Natural killer cell (primary cell): ENCODE data around the gene RTL5. TPM values are rescaled to one million over a fixed set of nuclear protein-coding genes. Genes with fewer than 3 reads are reported as not detected.
"Not testable (repeated sequence)": the region's sequence is repeated elsewhere in the genome, so short reads cannot be mapped to it uniquely, and the experiment has no call there.

Source experiments
- ATAC-seq, 3 donors: fragments of 150-1000 bp in 2 of 3; fragments of 200-7000 bp in 1 of 3; cut with Tn5 transposase; 1 replicate in 1 of 3; 2 replicates in 2 of 3; pipeline ENCODE4 v1.10.0; 2021; ENCODE audit warnings: mild to moderate bottlenecking in 2 of 3, moderate library complexity in 2 of 3
- DNase-seq, 2 donors: peaks; one replicate each; pipeline versions ENCODE4 v3.0.0 to v3.0.0-alpha.2; 2013 to 2021; ENCODE audit warnings: mixed read lengths in 1 of 2
- H3K27ac ChIP-seq: one replicate; pipeline ENCODE4 v1.5.1; 2013; ENCODE audit warnings: mild to moderate bottlenecking, low read length
- H3K27me3 ChIP-seq: one replicate; pipeline ENCODE4 v1.6.1; 2013; ENCODE audit warnings: low read length; ENCODE audit not compliant: control insufficient read depth, insufficient read depth
- H3K36me3 ChIP-seq: one replicate; pipeline ENCODE4 v1.6.1; 2013; ENCODE audit warnings: low read length; ENCODE audit not compliant: control insufficient read depth, insufficient read depth
- H3K4me1 ChIP-seq: one replicate; pipeline ENCODE4 v1.6.1; 2013; ENCODE audit warnings: low read length; ENCODE audit not compliant: control insufficient read depth, insufficient read depth
- H3K4me3 ChIP-seq: one replicate; pipeline ENCODE4 v1.5.1; 2013; ENCODE audit warnings: low read length
- H3K9me3 ChIP-seq: one replicate; pipeline ENCODE4 v1.6.1; 2013; ENCODE audit warnings: low read length; ENCODE audit not compliant: control insufficient read depth, insufficient read depth
- H3K27ac Mint-ChIP-seq, 2 donors: one replicate each; pipeline ENCODE4 v1.8.0; 2022; ENCODE audit warnings: mild to moderate bottlenecking in 2 of 2, mixed read lengths in 2 of 2, moderate library complexity in 1 of 2
- H3K27me3 Mint-ChIP-seq, 2 donors: one replicate each; pipeline ENCODE4 v1.8.0; 2022; ENCODE audit warnings: low read depth in 2 of 2, mixed read lengths in 2 of 2
- H3K36me3 Mint-ChIP-seq: one replicate; pipeline ENCODE4 v1.8.0; 2022; ENCODE audit warnings: mixed read lengths
- H3K4me1 Mint-ChIP-seq, 2 donors: one replicate each; pipeline ENCODE4 v1.8.0; 2022; ENCODE audit warnings: mixed read lengths in 2 of 2
- H3K4me3 Mint-ChIP-seq: one replicate; pipeline ENCODE4 v1.8.0; 2022; ENCODE audit warnings: mild to moderate bottlenecking, moderate library complexity, mixed read lengths
- H3K9me3 Mint-ChIP-seq, 2 donors: one replicate each; pipeline ENCODE4 v1.8.0; 2022; ENCODE audit warnings: mixed read lengths in 2 of 2
- CTCF ChIP-seq: fragments of 200-600 bp; IDR thresholded peaks from one replicate; pipeline ENCODE4 v1.8.0; 2022; ENCODE audit warnings: antibody characterized with exemption
- WGBS: methylation state at CpG from one replicate; pipeline ENCODE4 v1.1.7; 2013; ENCODE audit warnings: missing lambda C conversion rate; ENCODE audit not compliant: insufficient coverage; 5-methylcytosine and 5-hydroxymethylcytosine counted together
- intact Hi-C: fragments of 100-400 bp; cut with micrococcal nuclease; formaldehyde crosslinking; loops from one replicate; pipeline ENCODE4 v1.14.2; 2022
- total RNA-seq, 4 donors: library from RNA; stranded (reverse); fragments of 120-200 nt in 1 of 4; gene quantifications; one replicate each; pipeline versions ENCODE4 v1.2.3 to v1.2.4, GENCODE V29; 2013 to 2022

RTL5 gene
- 1 to 10 TPM; 1.3 to 1.8 (median 1.7) TPM for total RNA-seq
- 0.70 TPM for total RNA-seq (2013)

GRCh38 chrX:72131317-72132294 is at the start of gene RTL5:
Gene RTL5 (minus strand): TSS chrX:72131915.
- H3K4me3 ChIP-seq: peak within 1 kb of the TSS; percentile 42
- peak within 1 kb of the TSS in 1 of 2 donors; percentile 54 for H3K27ac Mint-ChIP-seq
- H3K36me3 ChIP-seq: peaks cover 5% of the 10 kb centered on the region
- ATAC-seq (peak; percentile 78 to 84 (median 81)), DNase-seq (peak; percentile 30 to 71)
- H3K9me3 ChIP-seq: no peaks in the 10 kb centered on the region
- H3K27me3 ChIP-seq: no peaks in the 10 kb centered on the region
- peaks cover 11 to 24% of the 10 kb centered on the region in 2 donors for H3K4me1 Mint-ChIP-seq
- intact Hi-C loops: no loop called here
- H3K27me3 Mint-ChIP-seq: peaks cover 0 to 9% of the 10 kb centered on the region in 2 donors
- TF ChIP-seq CTCF: no peak
- peaks cover 22% of the 10 kb centered on the region for H3K4me1 ChIP-seq
- H3K9me3 Mint-ChIP-seq: no peaks in the 10 kb centered on the region
- WGBS: 1% methylated on average over 105 of the region's 106 CpGs
- H3K4me3 Mint-ChIP-seq: peak within 1 kb of the TSS; percentile 75
- H3K27ac ChIP-seq: no peak within 1 kb of the TSS
- no peaks in the 10 kb centered on the region for H3K36me3 Mint-ChIP-seq

- H3K4me3 ChIP-seq: no peak overlapping the region
- H3K27me3 ChIP-seq: no peaks in the 10 kb centered on the region
- no peaks in the 10 kb centered on the region for H3K27me3 Mint-ChIP-seq
- H3K4me1 ChIP-seq: peaks cover 13% of the 10 kb centered on the region
- intact Hi-C loops: no loop called here
- DNase-seq (no peak), ATAC-seq (no peak)
- peaks cover 5 to 10% of the 10 kb centered on the region in 2 donors for H3K4me1 Mint-ChIP-seq
- no peaks in the 10 kb centered on the region for H3K9me3 ChIP-seq
- no peak overlapping the region for H3K4me3 Mint-ChIP-seq
- WGBS: 25% methylated on average over 1 of the region's 1 CpG
- TF ChIP-seq CTCF: no peak
- peak overlapping the region; percentile 67 for H3K27ac ChIP-seq
- no peaks in the 10 kb centered on the region for H3K36me3 ChIP-seq
- H3K9me3 Mint-ChIP-seq: no peaks in the 10 kb centered on the region
- no peaks in the 10 kb centered on the region for H3K36me3 Mint-ChIP-seq
- no peak overlapping the region for H3K27ac Mint-ChIP-seq
Observed at GRCh38 chrX:72180539-72180938, 48.8 kb upstream of the RTL5 start.

- Mint-ChIP-seq H3K4me1 (peaks cover 0 to 4% of the 10 kb centered on the region in 2 donors), H3K4me3 (no peak overlapping the region), H3K27ac (no peak overlapping the region), H3K9me3 (no peaks in the 10 kb centered on the region), H3K36me3 (no peaks in the 10 kb centered on the region), H3K27me3 (no peaks in the 10 kb centered on the region)
- Histone ChIP-seq H3K27me3 (no peaks in the 10 kb centered on the region), H3K9me3 (no peaks in the 10 kb centered on the region), H3K4me3 (no peak overlapping the region), H3K4me1 (peaks cover 5% of the 10 kb centered on the region), H3K27ac (no peak overlapping the region), H3K36me3 (no peaks in the 10 kb centered on the region)
- ATAC-seq: no peak
- intact Hi-C loops: no loop called here
- 78% methylated on average over 1 of the region's 2 CpGs for WGBS
- no peak for TF ChIP-seq CTCF
- no peak for DNase-seq
Observed at GRCh38 chrX:72176981-72177380, 45.3 kb upstream of the RTL5 start.

- H3K9me3 Mint-ChIP-seq, H3K4me3 ChIP-seq, H3K36me3 ChIP-seq, H3K36me3 Mint-ChIP-seq, H3K4me1 ChIP-seq, intact Hi-C loops, H3K27me3 ChIP-seq, H3K27ac ChIP-seq, H3K4me1 Mint-ChIP-seq, DNase-seq, H3K27me3 Mint-ChIP-seq, H3K4me3 Mint-ChIP-seq, H3K27ac Mint-ChIP-seq, ATAC-seq, H3K9me3 ChIP-seq: not testable (repeated sequence)
- WGBS: 100% methylated on average over 2 of the region's 5 CpGs
Observed at GRCh38 chrX:72176289-72176688, 44.6 kb upstream of the RTL5 start.
